Measurements from ENCODE around the gene HNRNPUL1.
A peak's percentile ranks its signal among the peaks of the same experiment; 100 is the strongest.
"Not testable (repeated sequence)": the region's sequence is repeated elsewhere in the genome, so short reads cannot be mapped to it uniquely, and the experiment has no call there.

HNRNPUL1 gene

GRCh38 chr19:41276231-41276630 is 12.1 kb downstream of the HNRNPUL1 start:
- no peak for DNase-seq (ENCODE audit: low spot score)

GRCh38 chr19:41278478-41278877 is 14.3 kb downstream of the HNRNPUL1 start:
- DNase-seq (ENCODE audit: low spot score) = no peak

GRCh38 chr19:41288673-41289530 is 24.7 kb downstream of the HNRNPUL1 start:
- DNase-seq (ENCODE audit: low spot score) = no peak

DNA sequence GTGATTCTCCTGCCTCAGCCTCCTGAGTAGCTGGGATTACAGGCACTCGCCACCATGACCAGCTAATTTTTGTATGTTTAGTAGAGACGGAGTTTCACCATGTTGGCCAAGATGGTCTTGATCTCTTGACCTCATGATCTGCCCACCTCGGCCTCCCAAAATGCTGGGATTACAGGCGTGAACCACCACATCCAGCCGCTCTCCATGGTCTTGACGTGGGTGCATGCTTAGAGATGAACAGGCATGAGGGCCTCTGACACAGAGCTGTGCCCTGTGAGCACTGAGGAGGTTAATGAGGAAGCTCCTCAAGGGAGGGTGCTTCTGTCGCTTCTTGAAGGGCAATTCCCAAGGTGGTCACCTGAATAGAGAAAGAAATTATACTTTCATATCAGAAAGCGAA is 25.6 kb downstream of the HNRNPUL1 start:
- DNase-seq (ENCODE audit: low spot score) = not testable (repeated sequence)

DNA sequence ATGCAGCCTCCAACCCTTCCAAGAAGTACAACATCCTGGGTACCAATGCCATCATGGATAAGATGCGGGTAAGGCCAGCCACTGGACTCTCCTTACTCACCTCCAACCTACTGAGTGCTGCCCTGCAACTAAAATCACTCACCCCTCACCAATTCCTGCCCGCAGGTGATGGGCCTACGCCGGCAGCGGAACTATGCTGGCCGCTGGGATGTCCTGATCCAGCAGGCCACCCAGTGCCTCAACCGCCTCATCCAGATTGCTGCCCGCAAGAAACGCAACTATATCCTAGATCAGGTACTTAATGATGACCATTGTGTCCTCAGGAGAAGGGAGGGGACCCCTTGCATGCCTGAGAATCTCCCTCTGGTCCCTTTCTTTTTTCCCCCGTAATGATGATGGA is 30.2 kb downstream of the HNRNPUL1 start:
- no peak for DNase-seq (ENCODE audit: low spot score)

DNA sequence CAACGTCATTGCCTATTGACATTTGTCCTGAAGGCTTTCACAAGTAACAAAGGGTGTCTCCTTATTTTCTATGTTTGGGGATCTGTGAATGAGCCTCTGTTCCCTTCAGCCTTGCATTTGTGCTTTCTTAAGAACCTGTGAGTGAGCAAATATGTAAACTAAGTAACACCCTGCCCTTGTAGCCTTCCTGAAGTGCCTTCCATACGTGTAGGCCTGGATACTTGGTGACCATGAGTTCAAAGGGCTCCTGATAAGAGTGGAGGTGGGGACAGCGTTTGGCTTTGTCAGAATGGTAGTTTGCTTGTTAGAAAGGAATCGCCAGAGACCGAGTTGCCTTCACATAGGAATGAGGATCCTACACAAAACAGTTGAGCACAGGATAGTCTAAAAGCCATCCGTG is 31.3 kb downstream of the HNRNPUL1 start:
- DNase-seq (ENCODE audit: low spot score) = no peak

GRCh38 chr19:41296433-41296871 is 32.3 kb downstream of the HNRNPUL1 start:
- DNase-seq (ENCODE audit: low spot score) = peak; percentile 82

- no peak for DNase-seq (ENCODE audit: low spot score)
These were observed 33.6 kb downstream of the HNRNPUL1 start for GRCh38 chr19:41297628-41298347.

DNA sequence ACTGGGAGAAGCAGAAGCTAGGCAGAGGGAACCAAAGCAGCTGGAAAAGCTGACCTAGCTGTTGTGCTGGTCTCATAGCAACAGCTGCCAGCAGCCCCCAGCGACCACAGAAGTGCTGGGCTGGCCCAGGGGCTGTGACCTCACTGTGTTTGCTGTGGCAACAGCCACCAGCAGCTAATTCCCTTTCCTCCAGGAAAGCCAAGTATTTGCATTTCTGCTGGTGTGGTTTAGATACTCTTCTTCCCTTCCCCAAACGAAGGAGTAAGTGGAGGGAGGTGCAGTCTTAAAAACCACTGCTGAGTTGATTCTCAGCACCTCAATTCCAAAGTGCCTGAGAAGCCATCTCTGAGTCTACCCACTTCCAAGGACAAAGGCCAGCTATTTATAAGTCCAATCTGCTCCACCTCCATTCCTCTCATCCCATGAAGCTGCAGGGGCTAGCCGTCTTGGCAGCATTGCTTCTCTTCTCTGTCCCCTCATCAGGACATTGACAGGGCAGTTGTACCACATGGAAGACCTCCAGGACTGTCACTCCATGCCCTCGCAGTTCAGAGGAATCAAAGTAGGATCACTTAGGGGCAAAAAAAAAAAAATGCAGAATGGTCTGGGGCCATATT is 34.3 kb downstream of the HNRNPUL1 start:
- peak; percentile 77 for DNase-seq (ENCODE audit: low spot score)

DNA sequence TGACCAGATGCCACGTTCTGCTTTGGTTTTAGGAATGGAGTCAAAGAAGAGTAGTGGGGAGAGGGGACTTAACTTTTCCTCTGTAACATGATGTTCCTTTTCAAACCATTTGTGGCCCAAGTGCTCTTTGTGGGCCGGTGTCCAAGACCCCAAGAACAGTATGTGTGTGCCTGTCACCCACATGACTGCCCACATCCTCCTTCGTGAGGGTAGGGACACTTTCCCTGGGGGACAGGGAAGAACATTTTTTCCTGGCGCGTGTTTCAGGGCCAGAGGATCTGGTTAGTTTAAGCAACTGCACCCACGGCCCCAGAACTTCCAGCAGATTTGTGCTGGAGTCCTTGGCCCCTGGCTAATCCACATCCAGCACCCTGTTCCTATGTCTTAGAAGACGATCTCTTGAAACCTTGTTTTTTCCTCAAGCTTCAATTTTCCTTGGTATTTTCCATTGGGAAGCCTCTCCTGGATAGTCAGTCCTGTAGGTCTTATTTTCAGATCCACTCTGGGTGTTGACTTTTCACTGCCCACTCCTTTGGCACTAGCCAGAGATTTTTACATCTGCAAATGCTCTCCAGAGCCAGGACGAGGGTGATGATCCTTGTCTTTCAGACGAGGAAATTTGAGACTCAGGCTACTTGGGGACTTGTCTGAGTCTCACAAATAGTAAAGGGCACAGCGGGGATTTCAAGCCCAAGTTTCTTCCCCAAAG is 35.0 kb downstream of the HNRNPUL1 start:
- DNase-seq (ENCODE audit: low spot score) = no peak

GRCh38 chr19:41299755-41300089 is 35.5 kb downstream of the HNRNPUL1 start:
- DNase-seq (ENCODE audit: low spot score) = peak; percentile 60

DNA sequence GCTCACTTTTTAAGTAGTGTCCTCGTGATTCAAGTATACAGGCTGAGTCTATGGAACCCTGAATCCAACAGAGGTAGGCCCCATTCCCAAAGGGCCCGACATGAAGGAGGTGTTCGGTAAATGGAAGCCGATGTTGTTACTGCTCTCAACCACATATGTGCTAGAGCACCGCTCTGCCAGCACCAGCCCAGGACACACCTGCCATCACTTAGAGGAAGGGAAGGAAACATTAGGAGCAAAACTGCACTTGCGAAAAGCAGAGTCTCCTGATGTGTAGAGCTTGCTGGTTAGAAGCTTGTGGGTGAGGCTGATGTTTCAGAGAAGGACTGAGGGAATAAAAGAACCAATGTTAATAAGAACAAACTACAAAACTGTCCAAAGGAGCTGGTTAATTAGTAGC is 36.4 kb downstream of the HNRNPUL1 start:
- no peak for DNase-seq (ENCODE audit: low spot score)

GRCh38 chr19:41302624-41303351 is 38.6 kb downstream of the HNRNPUL1 start:
- DNase-seq (ENCODE audit: low spot score) = no peak

GRCh38 chr19:41303954-41304353 is 39.8 kb downstream of the HNRNPUL1 start:
- DNase-seq (ENCODE audit: low spot score) = no peak

DNA sequence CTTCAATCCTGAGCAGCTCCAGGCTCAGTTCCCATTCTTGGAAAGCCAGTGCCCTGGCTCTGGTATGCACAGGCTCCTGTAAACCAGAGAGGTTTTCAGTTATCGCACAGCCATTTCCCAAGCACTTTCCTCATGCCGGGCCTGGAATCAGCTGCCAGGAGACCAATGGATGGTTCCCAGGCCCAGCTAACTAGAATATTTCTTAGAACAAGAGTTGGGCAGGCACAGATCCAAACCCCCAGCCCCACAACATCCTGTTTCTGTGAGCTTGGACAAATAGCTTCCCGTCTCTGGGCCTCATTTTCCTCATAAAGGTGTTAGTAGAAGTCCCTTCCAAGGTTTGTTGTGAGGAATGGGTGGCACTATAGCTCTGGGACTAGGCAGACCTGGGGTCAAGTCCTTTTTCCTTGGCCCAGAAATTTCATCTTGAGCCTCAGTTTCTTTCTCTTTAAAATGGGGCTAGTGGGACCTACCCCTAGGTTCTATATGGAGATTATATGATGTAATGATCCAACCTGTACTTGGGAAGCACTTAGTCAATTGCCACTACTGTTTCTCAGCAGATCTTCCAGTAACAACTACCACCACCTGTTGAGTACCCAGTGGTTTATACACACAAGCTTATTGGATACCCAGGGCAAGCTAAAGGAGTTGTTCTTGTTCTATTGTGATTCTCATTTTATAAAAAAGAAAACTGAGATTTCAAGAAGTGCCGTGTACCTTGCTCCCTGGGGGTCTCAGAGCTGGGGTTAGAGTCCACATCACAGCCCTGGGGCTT is 40.7 kb downstream of the HNRNPUL1 start:
- DNase-seq (ENCODE audit: low spot score) = no peak

GRCh38 chr19:41305927-41306793 is 42.0 kb downstream of the HNRNPUL1 start:
- no peak for DNase-seq (ENCODE audit: low spot score)

- no peak for DNase-seq (ENCODE audit: low spot score)
These were observed 43.1 kb downstream of the HNRNPUL1 start for GRCh38 chr19:41307090-41307875.

DNA sequence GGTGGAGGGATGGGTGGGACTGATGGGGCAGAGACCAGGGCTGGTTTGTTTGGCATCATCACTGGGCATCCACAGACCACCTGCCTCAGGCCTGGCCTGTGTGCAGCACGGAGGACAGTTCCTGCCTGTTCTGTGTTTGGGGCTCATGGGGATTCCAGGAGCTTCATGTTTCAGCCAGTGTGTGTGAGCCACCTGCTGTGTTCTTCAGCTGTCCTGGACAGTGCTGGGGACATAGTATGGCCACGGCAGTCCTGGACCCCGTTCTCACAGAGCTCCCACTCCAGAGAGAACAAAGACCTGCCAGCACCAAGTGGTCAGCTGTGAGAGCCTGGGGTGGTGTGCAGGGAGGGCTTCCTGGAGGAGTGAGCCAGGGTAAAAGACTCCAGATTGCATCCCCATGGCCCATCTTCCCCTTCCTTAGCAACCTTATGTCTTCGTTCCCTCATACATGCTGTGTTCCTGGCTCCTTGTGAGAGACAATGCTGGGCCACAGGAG is 43.8 kb downstream of the HNRNPUL1 start:
- no peak for DNase-seq (ENCODE audit: low spot score)
